Neutrophil (primary cell): ENCODE measurements around the gene EHBP1.

Experiments
- H3K27ac ChIP-seq: fragments of 200-600 bp; sonication (generic); 2 replicates; pipeline ENCODE4 v1.5.1; 2016; ENCODE audit warnings: mild to moderate bottlenecking, moderate library complexity
- H3K27me3 ChIP-seq: fragments of 200-600 bp; sonication (generic); 2 replicates; pipeline ENCODE4 v1.6.0; 2016; ENCODE audit warnings: mild to moderate bottlenecking
- H3K36me3 ChIP-seq: fragments of 200-600 bp; sonication (generic); 2 replicates; pipeline ENCODE4 v1.5.1; 2017
- H3K4me1 ChIP-seq, 2 experiments: fragments of 200-600 bp in 1 of 2; sonication (generic) in 1 of 2; 1 replicate in 1 of 2; 2 replicates in 1 of 2; pipeline versions ENCODE4 v1.5.1 to v1.6.1; 2013 to 2016; ENCODE audit warnings: low read depth in 1 of 2, low read length in 1 of 2, mild to moderate bottlenecking in 1 of 2, moderate library complexity in 1 of 2; ENCODE audit not compliant: control insufficient read depth in 1 of 2, insufficient read depth in 1 of 2
- H3K4me3 ChIP-seq, 2 experiments: fragments of 200-600 bp in 1 of 2; sonication (generic) in 1 of 2; 1 replicate in 1 of 2; 2 replicates in 1 of 2; pipeline ENCODE4 v1.5.1; 2013 to 2016; ENCODE audit warnings: low read depth in 1 of 2, low read length in 1 of 2, mild to moderate bottlenecking in 1 of 2, moderate library complexity in 1 of 2
- H3K9me3 ChIP-seq: fragments of 200-600 bp; sonication (generic); 2 replicates; pipeline ENCODE4 v1.5.1; 2016
- TF ChIP-seq, protein P1 (sequence below): fragments of 200-600 bp; sonication (generic); IDR thresholded peaks from 2 replicates; pipeline ENCODE4 v1.5.1; 2016; ENCODE audit warnings: antibody characterized with exemption

Gene EHBP1

GRCh38 chr2:62733546-62733945 is 28.0 kb downstream of the EHBP1 start:
- H3K4me1 ChIP-seq: no peaks in the 10 kb centered on the region
- H3K27me3 ChIP-seq: no peaks in the 10 kb centered on the region
- H3K9me3 ChIP-seq: no peaks in the 10 kb centered on the region
- TF ChIP-seq, protein P1, sequence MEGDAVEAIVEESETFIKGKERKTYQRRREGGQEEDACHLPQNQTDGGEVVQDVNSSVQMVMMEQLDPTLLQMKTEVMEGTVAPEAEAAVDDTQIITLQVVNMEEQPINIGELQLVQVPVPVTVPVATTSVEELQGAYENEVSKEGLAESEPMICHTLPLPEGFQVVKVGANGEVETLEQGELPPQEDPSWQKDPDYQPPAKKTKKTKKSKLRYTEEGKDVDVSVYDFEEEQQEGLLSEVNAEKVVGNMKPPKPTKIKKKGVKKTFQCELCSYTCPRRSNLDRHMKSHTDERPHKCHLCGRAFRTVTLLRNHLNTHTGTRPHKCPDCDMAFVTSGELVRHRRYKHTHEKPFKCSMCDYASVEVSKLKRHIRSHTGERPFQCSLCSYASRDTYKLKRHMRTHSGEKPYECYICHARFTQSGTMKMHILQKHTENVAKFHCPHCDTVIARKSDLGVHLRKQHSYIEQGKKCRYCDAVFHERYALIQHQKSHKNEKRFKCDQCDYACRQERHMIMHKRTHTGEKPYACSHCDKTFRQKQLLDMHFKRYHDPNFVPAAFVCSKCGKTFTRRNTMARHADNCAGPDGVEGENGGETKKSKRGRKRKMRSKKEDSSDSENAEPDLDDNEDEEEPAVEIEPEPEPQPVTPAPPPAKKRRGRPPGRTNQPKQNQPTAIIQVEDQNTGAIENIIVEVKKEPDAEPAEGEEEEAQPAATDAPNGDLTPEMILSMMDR: no peak
- H3K36me3 ChIP-seq: no peaks in the 10 kb centered on the region
- no peak overlapping the region for H3K27ac ChIP-seq
- H3K4me3 ChIP-seq: no peak overlapping the region

DNA sequence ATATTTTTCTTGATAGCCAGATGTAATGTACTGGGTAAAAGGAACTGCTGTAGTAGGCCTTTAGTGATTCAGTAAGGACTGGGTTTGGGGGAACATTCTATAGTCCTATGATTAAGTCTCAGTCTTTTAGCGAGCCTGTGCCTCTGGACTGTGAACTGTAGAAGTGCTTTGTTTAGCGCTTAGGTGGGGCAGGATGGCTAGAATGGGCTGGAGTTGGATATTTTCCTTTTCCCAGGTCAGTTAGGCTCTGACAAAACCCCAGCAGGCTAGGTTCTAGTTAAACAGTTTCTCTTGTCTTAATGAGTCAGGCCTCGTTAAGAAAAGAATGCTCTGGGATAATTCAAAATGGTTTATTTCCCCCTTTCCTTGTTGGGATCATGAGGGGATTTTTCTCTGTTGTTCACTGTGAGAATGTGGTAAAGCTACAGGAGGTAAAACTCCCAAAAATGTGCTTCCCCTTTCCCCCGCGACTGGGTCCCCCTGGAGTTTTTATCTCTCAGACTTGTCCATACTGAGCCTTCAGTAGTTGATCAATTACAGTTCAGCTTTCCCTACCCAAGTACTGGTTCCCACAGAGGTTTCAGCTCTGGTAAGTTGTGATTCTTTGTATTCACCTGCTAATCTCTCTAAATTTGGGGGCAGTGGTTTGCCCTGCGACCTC is 31.5 kb downstream of the EHBP1 start:
- H3K27ac ChIP-seq: no peak overlapping the region
- H3K9me3 ChIP-seq: no peaks in the 10 kb centered on the region
- no peaks in the 10 kb centered on the region for H3K36me3 ChIP-seq
- H3K4me3 ChIP-seq: no peak overlapping the region
- H3K27me3 ChIP-seq: no peaks in the 10 kb centered on the region
- TF ChIP-seq, protein P1: no peak
- no peaks in the 10 kb centered on the region for H3K4me1 ChIP-seq

- Histone ChIP-seq H3K9me3 (no peaks in the 10 kb centered on the region), H3K27ac (no peak overlapping the region), H3K4me3 (no peak overlapping the region), H3K36me3 (no peaks in the 10 kb centered on the region), H3K4me1 (no peaks in the 10 kb centered on the region), H3K27me3 (no peaks in the 10 kb centered on the region)
- TF ChIP-seq, protein P1: no peak
Observed at GRCh38 chr2:62738981-62739936, 33.7 kb downstream of the EHBP1 start.

GRCh38 chr2:62740221-62740620 is 34.7 kb downstream of the EHBP1 start:
- TF ChIP-seq, protein P1: no peak
- Histone ChIP-seq H3K9me3 (no peaks in the 10 kb centered on the region), H3K4me1 (no peaks in the 10 kb centered on the region), H3K27me3 (no peaks in the 10 kb centered on the region), H3K27ac (no peak overlapping the region), H3K36me3 (no peaks in the 10 kb centered on the region), H3K4me3 (no peak overlapping the region)

DNA sequence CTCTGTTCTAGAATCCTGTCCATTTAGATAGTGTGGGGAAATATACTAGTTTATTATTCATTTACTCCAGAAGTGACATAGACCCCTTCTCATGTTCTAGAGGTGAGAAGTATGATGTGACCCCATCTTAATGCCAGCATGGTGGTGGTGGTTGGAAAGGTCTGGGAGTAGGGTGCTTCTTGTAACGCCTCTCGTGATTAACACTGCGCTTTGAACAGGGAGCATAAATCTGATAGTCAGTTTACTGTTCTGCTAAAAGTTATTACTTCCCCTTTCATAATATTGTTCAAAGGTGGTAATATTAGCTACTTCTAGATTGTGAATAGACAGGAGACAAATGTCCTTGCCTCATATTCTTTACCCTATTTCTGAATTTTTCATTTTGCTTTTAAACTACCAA is 35.6 kb downstream of the EHBP1 start:
- TF ChIP-seq, protein P1: no peak
- Histone ChIP-seq H3K4me3 (no peak overlapping the region), H3K36me3 (no peaks in the 10 kb centered on the region), H3K27ac (no peak overlapping the region), H3K27me3 (no peaks in the 10 kb centered on the region), H3K9me3 (no peaks in the 10 kb centered on the region), H3K4me1 (no peaks in the 10 kb centered on the region)
